Measurements from ENCODE around the gene CCT8L2.
"Not testable (repeated sequence)": the region's sequence is repeated elsewhere in the genome, so short reads cannot be mapped to it uniquely, and the experiment has no call there.

- TF ChIP-seq CBX8 (IDR thresholded peaks at IDR 0.05; ENCODE audit: borderline replicate concordance, low read depth, low read length); HDAC6 (IDR thresholded peaks at IDR 0.05; ENCODE audit: low read depth, low read length); POLR2A (IDR thresholded peaks at IDR 0.05; ENCODE audit: control extremely low read depth in 1 of 2, low read depth in 2 of 2, low read length in 2 of 2); NRF1 (IDR thresholded peaks at IDR 0.05; ENCODE audit: low read depth, low read length); CBX5 (IDR thresholded peaks at IDR 0.05; ENCODE audit: low read depth, low read length); POLR2AphosphoS5 (IDR thresholded peaks at IDR 0.05; ENCODE audit: low read depth, low read length); RFX5 (IDR thresholded peaks at IDR 0.05; ENCODE audit: borderline replicate concordance, low read depth, low read length); JUND (IDR thresholded peaks at IDR 0.05; ENCODE audit: low read length); JUN (IDR thresholded peaks at IDR 0.05; ENCODE audit: low read depth, low read length); RXRA (IDR thresholded peaks at IDR 0.05; ENCODE audit: insufficient read depth, low read depth, low read length); CEBPB (IDR thresholded peaks at IDR 0.05; ENCODE audit: low read depth, low read length); SUZ12 (IDR thresholded peaks at IDR 0.05; ENCODE audit: low read length): not testable (repeated sequence)
- TF ChIP-seq, protein P1, sequence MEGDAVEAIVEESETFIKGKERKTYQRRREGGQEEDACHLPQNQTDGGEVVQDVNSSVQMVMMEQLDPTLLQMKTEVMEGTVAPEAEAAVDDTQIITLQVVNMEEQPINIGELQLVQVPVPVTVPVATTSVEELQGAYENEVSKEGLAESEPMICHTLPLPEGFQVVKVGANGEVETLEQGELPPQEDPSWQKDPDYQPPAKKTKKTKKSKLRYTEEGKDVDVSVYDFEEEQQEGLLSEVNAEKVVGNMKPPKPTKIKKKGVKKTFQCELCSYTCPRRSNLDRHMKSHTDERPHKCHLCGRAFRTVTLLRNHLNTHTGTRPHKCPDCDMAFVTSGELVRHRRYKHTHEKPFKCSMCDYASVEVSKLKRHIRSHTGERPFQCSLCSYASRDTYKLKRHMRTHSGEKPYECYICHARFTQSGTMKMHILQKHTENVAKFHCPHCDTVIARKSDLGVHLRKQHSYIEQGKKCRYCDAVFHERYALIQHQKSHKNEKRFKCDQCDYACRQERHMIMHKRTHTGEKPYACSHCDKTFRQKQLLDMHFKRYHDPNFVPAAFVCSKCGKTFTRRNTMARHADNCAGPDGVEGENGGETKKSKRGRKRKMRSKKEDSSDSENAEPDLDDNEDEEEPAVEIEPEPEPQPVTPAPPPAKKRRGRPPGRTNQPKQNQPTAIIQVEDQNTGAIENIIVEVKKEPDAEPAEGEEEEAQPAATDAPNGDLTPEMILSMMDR (IDR thresholded peaks at IDR 0.05; ENCODE audit: control extremely low read depth in 1 of 3, insufficient read depth in 1 of 3, low read depth in 1 of 3, low read length in 3 of 3), result not testable (repeated sequence)
- TF ChIP-seq, protein P2, sequence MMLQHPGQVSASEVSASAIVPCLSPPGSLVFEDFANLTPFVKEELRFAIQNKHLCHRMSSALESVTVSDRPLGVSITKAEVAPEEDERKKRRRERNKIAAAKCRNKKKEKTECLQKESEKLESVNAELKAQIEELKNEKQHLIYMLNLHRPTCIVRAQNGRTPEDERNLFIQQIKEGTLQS (IDR thresholded peaks at IDR 0.05; ENCODE audit: insufficient read depth, low read depth, low read length), result not testable (repeated sequence)
Measured at GRCh38 chr22:16557511-16557910, 35.1 kb downstream of the CCT8L2 start.

Data from H1 (cell line).